Sigmoid colon (tissue), 4 donors: ENCODE results near the gene GAREM1.

Source experiments
- CTCF ChIP-seq, 4 experiments: fragments of 450-650 bp in 3 of 4; fragments of 200-600 bp in 1 of 4; IDR thresholded peaks; one replicate each; pipeline ENCODE4 v1.5.1; 2016 to 2019; ENCODE audit warnings: antibody characterized with exemption in 4 of 4, mild to moderate bottlenecking in 3 of 4, moderate library complexity in 2 of 4
- EP300 ChIP-seq, 4 donors: sonication (generic); formaldehyde crosslinking; IDR thresholded peaks; one replicate each; pipeline ENCODE4 v1.6.1; 2017; ENCODE audit warnings: antibody characterized with exemption in 4 of 4

- no peak for TF ChIP-seq CTCF (IDR thresholded peaks at IDR 0.05)
- TF ChIP-seq EP300 (IDR thresholded peaks at IDR 0.05) = no peak
Measured at GRCh38 chr18:32418148-32418547, 52.5 kb downstream of the GAREM1 start.
